HG02763 (cell line): ENCODE results near the gene GCSAM.
"Not testable (repeated sequence)": the region's sequence is repeated elsewhere in the genome, so short reads cannot be mapped to it uniquely, and the experiment has no call there.

Source experiments
- ATAC-seq: cut with Tn5 transposase; IDR thresholded peaks from one replicate; pipeline ENCODE4 v1.9.1; 2021; ENCODE audit warnings: mild to moderate bottlenecking, moderate library complexity; ENCODE audit not compliant: unreplicated experiment

Gene GCSAM

DNA sequence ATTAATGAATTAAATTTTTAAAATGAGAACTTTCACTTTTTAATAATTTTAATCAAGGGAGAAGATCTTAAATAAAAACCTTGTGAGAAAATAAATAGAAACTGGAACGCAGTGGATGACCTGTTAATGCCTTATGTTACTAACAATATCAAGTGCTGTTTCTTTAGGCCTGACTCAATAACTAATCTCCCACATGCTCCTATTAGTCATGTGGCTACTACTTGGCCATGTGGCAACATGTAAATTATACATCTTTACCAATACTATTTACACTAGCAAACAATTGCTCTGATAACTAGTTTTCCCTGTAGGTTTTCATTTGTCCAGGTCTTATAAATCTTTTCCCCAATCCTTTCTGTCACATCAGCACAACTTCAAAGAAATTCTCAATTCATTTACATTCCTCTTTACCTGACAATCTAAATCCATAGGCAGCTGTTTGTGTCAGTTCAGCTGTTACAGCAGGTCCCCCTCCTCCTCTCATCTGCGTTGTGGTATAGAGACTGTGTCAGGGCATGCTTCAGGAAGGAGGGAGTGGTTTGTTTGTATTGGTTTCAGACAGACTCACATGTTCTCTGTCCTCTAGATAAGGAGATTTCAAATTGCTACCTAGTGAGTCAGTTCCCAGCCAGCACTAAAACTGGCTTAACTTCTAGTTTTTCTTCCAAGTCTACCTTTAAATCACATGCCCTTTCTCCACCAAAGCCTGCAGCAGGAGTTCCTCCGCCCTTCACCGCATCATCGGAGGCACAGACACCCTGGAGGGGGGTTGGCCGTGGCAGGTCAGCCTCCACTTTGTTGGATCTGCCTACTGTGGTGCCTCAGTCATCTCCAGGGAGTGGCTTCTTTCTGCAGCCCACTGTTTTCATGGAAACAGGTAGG, 58.2 kb downstream of the GCSAM start:
- ATAC-seq: peak; percentile 92

DNA sequence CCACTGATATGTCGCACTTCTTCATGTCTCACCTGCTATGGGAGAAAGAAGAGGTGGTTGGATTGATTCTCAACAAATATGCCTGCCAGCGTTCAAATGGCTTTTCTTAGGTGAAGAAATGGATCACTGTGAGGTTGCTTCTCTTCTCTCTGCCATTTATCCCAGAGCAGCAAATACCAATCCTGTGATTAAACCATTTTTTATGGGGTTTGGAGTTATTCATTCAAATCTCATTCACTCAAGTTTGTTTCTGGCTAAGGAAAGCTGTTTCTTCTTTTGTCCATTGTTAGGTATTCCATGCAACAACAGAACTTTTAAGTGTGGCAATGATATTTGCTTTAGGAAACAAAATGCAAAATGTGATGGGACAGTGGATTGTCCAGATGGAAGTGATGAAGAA, 59.0 kb downstream of the GCSAM start:
- ATAC-seq: no peak

DNA sequence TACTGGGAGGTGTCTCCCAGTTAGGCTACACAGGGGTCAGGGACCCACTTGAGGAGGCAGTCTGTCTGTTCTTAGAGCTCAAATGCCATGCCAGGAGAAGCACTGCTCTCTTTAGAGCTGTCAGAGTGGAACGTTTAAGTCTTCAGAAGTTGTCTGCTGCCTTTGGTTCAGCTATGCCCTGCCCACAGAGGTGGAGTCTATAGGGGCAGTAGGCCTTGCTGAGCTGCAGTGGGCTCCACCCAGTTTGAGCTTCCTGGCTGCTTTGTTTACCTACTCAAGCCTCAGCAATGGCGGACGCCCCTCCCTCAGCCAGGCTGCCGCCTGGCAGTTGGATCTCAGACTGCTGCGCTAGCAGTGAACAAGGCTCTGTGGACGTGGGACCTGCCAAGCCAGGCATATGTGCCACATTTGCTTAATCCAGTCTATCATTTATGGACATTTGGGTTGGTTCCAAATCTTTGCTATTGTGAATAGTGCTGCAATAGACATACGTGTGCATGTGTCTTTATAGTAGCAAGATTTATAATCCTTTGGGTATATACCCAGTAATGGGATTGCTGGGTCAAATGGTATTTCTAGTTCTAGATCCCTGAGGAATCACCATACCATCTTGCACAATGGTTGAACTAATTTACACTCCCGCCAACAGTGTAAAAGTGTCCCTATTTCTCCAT, 60.5 kb downstream of the GCSAM start:
- ATAC-seq: not testable (repeated sequence)
